ENCODE measurements around the gene TLCD4.

Gene TLCD4

DNA sequence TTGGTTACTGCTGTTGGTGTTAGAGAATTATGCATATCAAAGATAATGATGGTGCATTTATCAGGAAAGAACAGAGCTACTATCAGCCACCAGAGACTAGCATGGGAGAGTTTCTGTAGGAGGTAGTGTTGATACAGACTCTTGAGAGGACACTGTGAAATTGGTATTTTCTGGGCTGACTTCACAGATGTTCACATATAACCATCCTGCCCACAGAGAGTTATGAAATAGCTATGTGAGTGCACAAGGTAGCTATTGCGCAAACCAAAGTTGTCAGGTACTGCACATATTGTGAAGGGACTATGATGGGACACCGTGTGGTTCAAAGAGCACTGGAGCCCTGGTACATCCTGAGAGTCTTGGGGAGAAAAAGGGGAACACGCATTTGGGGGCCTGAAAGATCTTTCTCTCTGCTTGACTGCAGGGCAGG lies 1.4 kb upstream of the TLCD4 start:
- Histone ChIP-seq H3K27ac (no peak overlapping the region), H3K4me3 (no peak overlapping the region)
- no peak for DNase-seq (ENCODE audit: low spot score)
- TF ChIP-seq, protein P1, sequence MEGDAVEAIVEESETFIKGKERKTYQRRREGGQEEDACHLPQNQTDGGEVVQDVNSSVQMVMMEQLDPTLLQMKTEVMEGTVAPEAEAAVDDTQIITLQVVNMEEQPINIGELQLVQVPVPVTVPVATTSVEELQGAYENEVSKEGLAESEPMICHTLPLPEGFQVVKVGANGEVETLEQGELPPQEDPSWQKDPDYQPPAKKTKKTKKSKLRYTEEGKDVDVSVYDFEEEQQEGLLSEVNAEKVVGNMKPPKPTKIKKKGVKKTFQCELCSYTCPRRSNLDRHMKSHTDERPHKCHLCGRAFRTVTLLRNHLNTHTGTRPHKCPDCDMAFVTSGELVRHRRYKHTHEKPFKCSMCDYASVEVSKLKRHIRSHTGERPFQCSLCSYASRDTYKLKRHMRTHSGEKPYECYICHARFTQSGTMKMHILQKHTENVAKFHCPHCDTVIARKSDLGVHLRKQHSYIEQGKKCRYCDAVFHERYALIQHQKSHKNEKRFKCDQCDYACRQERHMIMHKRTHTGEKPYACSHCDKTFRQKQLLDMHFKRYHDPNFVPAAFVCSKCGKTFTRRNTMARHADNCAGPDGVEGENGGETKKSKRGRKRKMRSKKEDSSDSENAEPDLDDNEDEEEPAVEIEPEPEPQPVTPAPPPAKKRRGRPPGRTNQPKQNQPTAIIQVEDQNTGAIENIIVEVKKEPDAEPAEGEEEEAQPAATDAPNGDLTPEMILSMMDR (IDR thresholded peaks at IDR 0.05), result no peak

DNA sequence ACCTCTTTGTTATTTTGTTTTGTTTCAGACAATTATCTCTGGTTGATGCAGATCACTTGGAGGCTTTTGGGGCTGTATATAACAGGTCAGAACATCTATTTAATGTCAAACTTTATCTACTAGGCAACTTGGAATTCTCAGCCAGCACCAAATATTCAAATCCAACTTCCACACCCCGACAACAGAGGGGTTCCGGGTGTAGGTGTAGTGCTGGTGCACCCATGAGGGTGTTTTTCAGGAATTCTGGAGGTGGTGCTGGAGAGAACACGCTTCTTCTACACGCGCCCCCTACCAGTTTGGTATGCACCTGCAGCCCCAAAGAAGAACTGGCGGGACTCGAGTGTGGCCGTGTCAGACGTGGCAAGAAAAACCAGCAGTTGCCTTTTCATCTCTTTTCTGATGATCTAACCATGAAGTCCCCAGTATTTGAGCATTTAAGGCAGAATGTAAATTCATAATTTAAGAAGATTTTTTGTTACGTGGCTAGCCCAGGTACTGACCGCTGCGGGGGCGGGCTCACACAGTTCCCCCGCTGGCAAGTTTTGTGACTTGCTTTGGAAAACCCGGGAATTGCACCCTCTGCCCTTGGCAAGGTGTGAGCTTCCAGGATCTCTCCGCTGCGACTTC lies 462 bp upstream of the TLCD4 start:
- Histone ChIP-seq H3K4me3 (peak overlapping the region; percentile 97), H3K27ac (peak overlapping the region; percentile 73 to 90)
- TF ChIP-seq, protein P1 (IDR thresholded peaks at IDR 0.05), result peak; percentile 55
- DNase-seq (ENCODE audit: low spot score), result peak; percentile 77

DNA sequence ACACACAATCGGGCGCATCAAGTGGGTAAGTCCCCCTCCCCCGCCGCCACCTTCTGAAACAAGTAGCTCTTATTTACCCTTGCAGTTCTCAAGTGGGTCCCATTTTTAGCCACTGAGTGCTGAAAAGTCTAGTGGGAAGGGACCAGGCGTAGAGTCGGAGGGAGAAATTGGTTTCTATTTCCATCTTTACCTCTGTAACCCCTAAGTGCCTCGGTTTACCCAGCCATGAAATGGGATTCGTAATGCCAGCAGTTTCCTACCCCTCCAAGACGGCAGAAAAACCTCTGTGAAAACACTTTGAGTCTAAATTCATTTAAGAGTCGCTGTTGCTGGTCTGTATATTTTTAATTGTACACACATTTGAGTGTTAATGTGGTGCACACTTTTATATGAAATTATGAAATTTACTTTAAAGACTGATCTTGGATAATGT lies 928 bp downstream of the TLCD4 start:
- no peak for DNase-seq (ENCODE audit: low spot score)
- Histone ChIP-seq H3K27ac (peak overlapping the region in 1 of 2 donors; percentile 90), H3K4me3 (peak overlapping the region; percentile 97)
- TF ChIP-seq, protein P1 (IDR thresholded peaks at IDR 0.05), result no peak

DNA sequence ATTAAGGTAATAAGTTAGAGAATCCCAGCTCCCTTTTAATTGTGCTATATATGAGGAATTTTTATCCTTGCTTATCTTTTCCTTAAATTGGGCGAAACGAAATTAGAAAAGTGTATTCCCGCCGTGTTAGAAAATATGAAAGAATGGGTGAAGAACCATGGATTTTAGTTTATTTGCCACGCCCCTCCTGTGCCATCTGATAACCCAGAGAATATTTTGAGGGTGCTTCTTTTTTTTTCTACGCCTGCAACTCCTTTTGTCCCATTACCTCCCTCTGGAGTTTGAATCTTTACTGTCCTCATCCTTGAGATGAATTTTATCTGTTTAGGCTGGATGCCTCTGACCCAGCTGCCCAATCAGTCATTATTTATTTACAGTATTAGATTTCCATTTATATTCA lies 1.6 kb downstream of the TLCD4 start:
- no peak for DNase-seq (ENCODE audit: low spot score)
- H3K27ac ChIP-seq, result no peak overlapping the region
- TF ChIP-seq, protein P1 (IDR thresholded peaks at IDR 0.05), result no peak
- H3K4me3 ChIP-seq, result peak overlapping the region; percentile 1

DNA sequence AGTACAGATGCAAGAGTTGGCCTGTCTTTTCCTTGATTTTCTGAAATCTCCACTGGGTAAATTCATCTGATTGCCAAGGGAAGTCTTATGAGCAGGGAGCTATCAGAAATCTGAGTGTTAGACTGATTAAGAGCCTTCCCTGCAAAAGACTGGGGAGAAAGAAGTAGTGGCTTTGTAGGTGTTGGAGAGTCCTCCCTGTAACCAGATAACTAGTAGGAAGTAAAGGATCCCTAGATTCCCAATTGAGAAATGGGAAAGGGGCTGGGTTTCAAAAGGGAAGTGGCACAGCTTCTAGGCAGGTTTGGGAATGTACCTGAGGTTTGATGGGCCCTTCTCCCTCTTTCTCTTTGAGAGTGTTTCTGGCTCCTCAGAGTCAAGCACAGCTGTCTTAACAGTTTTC lies 2.1 kb downstream of the TLCD4 start:
- H3K4me3 ChIP-seq, result peak overlapping the region; percentile 1
- TF ChIP-seq, protein P1 (IDR thresholded peaks at IDR 0.05), result no peak
- H3K27ac ChIP-seq, result no peak overlapping the region
- DNase-seq (ENCODE audit: low spot score), result no peak

DNA sequence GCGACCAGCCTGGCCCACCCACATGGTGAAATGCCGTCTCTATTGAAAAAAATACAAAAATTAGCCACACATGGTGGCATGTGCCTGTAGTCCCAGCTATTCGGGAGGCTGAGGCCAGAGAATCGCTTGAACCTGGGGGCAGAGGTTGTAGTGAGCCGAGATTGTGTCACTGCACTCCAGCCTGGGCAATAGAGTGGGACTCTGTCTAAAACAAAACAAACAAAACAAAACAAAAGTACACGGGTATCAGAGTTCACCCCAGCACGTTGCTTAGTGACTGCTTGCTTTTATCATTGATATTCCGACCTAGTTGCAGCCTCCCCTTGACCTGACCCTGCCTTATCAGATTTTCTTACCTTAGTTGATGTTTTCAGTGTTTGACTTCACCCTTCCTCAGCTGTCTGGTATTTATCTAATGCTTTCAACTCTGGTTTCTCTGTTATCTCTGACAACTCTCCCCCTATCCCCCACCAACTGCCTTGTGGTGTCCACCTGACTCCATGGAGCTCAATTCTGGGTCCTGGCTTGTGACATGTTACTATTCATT lies 5.1 kb downstream of the TLCD4 start:
- TF ChIP-seq, protein P1 (IDR thresholded peaks at IDR 0.05), result no peak
- Histone ChIP-seq H3K27ac (no peak overlapping the region), H3K4me3 (no peak overlapping the region)
- no peak for DNase-seq (ENCODE audit: low spot score)

DNA sequence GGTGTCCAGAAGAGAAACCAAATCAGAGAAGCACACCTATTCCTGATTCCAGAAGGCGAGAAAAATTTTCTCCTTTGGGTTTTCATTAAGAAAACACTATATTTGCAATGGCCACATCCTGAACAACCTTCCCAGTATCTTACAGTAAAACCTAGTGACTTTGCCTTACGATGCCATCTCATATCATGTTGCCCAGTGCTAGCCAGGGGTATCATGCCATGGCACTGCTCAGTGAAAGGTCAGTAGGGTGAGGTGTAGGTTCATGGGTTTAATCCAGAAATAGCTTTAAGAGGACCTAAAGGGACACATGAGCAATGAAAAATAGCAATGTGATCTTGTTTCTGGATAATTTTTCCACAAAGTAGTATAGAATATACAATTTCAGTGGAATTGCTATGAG lies 7.2 kb downstream of the TLCD4 start:
- no peak overlapping the region for H3K4me3 ChIP-seq
- no peak for DNase-seq (ENCODE audit: low spot score)
- no peak overlapping the region for H3K27ac ChIP-seq
- TF ChIP-seq, protein P1 (IDR thresholded peaks at IDR 0.05), result no peak
